Measurements from ENCODE around the gene FAM32A.
A peak's percentile ranks its signal among the peaks of the same experiment; 100 is the strongest.

FAM32A gene

DNA sequence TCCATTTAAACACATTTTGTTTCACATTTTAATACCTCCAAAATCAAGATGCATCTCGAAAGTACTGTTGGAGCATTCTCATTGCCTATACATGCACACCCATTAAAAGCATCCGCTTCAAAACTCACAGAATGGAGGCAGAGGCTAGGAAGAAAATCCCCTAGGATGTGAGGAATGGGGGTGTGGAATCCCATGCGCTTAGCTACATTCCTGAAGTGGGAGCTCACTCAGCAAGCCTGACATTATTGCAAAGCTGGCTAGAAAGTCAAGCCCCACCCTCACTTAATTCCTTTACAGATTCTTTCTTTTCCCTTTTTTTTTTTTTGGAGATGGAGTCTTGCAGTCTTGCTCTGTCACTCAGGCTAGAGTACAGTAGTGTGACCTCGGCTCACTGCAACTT is 4.6 kb upstream of the FAM32A start:
- DNase-seq (ENCODE audit: low read depth): peak; percentile 60
- TF ChIP-seq, protein P1, sequence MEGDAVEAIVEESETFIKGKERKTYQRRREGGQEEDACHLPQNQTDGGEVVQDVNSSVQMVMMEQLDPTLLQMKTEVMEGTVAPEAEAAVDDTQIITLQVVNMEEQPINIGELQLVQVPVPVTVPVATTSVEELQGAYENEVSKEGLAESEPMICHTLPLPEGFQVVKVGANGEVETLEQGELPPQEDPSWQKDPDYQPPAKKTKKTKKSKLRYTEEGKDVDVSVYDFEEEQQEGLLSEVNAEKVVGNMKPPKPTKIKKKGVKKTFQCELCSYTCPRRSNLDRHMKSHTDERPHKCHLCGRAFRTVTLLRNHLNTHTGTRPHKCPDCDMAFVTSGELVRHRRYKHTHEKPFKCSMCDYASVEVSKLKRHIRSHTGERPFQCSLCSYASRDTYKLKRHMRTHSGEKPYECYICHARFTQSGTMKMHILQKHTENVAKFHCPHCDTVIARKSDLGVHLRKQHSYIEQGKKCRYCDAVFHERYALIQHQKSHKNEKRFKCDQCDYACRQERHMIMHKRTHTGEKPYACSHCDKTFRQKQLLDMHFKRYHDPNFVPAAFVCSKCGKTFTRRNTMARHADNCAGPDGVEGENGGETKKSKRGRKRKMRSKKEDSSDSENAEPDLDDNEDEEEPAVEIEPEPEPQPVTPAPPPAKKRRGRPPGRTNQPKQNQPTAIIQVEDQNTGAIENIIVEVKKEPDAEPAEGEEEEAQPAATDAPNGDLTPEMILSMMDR (IDR thresholded peaks at IDR 0.05; ENCODE audit: low read length, missing control alignments): no peak
- no peak overlapping the region for H3K4me3 ChIP-seq (replicated peaks; ENCODE audit: low read depth, low read length)

DNA sequence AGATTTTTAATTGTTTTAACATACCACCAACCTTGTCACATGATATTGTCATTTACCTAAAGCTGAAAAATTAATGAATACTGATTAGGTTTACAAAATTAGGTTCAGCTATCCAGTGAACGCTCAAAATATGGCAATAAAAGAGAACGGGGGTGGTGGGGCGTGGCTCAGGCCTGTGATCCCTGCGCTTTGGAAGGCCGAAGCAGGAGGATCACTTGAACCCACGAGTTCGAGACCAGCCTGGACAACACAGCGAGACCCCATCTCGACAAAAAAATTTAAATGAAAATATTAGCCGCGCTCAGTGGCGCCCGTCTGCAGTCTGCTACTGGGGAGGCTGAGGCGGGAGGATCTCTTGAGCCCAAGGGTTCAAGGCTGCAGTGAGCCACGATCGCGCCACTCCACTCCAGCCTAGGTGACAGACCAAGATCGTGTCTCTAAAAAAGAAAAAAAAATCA is 516 bp upstream of the FAM32A start:
- no peak for DNase-seq (ENCODE audit: low read depth)
- TF ChIP-seq, protein P1 (IDR thresholded peaks at IDR 0.05; ENCODE audit: low read length, missing control alignments): no peak
- H3K4me3 ChIP-seq (replicated peaks; ENCODE audit: low read depth, low read length): peak overlapping the region; percentile 98

DNA sequence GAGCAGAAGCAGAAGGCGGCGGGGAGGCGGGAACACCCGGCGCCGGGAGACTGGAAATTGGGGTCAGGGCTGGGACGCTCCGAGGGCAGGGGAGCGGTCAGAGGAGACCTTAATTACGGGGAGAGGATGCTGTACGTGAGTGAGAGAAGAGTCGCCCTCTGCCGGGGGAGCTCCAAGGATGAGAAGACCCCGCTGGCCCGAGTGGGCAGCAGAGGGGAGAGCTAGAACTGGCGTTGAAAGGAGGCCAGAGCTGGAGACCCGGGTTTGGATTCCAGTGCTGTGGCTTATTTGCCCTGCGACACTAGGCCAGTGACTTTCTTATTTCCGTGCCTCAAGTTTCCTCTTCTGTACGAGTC is 536 bp downstream of the FAM32A start:
- peak overlapping the region; percentile 98 for H3K4me3 ChIP-seq (replicated peaks; ENCODE audit: low read depth, low read length)
- TF ChIP-seq, protein P1 (IDR thresholded peaks at IDR 0.05; ENCODE audit: low read length, missing control alignments): peak; percentile 36
- peak; percentile 39 for DNase-seq (ENCODE audit: low read depth)

DNA sequence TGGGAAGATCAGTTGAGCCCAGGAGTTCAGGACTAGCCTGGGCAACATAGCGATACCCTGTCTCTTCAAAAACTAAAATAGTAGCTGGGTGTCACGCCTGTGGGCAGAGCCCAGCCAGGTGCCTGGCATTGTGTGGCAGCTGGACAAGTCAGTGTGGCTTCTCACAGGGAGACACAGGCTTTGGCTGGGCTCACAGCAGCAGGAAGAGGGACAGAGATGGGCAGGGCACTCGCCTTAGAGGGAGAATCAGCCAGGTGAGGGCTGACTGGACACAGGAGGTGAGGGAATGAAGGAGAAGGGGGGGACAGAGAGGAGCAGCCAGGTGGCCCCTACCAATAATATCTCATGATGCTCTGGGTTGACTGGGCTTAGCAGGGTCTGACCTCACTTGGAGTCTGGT is 3.3 kb downstream of the FAM32A start:
- DNase-seq (ENCODE audit: low read depth): no peak
- TF ChIP-seq, protein P1 (IDR thresholded peaks at IDR 0.05; ENCODE audit: low read length, missing control alignments): no peak
- H3K4me3 ChIP-seq (replicated peaks; ENCODE audit: low read depth, low read length): no peak overlapping the region

DNA sequence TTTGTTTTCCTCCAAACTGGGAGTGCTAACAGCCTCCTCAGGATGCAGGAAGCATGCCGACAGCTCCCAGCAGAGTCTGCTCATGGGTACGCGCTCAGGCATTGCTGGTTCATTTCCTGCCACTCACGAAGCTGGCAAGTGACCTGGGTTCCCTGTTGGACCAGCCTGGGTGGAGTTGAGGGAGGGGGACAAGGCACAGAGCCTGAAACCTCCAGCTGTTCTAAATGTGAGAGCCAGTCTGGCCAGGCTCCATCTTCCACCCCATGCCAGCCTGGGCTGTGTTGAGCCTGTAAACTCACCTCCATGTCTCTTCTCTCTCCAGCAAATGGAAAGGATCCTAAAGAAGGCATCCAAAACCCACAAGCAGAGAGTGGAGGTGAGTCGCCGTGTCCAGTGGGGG is 5.0 kb downstream of the FAM32A start:
- H3K4me3 ChIP-seq (replicated peaks; ENCODE audit: low read depth, low read length): no peak overlapping the region
- TF ChIP-seq, protein P1 (IDR thresholded peaks at IDR 0.05; ENCODE audit: low read length, missing control alignments): no peak
- DNase-seq (ENCODE audit: low read depth): no peak

DNA sequence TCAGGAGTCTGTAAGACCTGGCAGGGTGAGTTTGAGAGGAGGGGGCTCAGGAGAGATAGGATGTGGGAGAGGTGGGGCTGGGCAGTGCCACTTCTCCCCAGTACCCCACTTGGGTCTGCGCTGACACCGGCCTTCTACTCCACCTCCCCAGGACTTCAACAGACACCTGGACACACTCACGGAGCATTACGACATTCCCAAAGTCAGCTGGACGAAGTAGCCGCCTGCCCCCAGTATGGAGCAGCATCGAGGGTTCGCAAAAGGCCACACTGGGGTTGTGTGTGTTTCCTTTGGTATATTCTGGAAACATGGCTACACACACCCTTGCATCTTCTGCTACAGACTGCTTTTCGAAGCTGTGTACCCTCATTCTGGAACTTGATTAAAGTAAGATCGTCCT is 5.5 kb downstream of the FAM32A start:
- TF ChIP-seq, protein P1 (IDR thresholded peaks at IDR 0.05; ENCODE audit: low read length, missing control alignments): no peak
- no peak overlapping the region for H3K4me3 ChIP-seq (replicated peaks; ENCODE audit: low read depth, low read length)
- no peak for DNase-seq (ENCODE audit: low read depth)

DNA sequence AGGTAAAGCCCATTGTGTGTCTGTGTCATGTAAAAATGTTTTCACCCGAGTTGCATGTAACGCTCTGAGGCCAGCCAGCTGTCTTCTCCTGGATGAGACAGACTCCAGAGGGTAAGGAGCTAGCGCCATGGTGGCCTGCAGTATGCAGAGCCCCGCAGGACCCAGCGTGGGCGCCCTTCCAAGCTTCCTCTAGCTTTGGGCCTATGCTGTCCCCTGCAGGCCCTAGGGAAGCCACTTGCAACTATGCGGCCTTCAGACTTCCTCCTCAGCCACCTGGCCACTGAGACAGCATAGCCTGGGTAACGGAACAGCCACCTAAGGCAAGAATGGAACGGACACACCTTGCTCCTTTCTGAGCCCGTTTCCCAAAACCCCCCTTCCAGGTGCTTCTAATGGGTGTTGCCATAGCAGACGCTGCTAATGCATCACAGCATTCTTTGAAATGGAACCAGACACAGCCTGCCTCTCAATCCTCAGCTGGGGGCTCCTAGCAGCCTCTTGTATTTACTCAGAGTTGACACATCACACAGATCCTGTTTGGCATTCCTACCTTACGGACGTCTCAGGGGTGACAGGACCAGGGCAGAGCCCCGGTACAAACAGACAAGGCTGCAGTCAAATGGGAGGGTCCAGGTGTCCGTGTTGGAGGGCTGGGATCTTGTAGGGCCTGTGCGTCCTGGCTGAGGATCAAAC is 6.2 kb downstream of the FAM32A start:
- no peak overlapping the region for H3K4me3 ChIP-seq (replicated peaks; ENCODE audit: low read depth, low read length)
- DNase-seq (ENCODE audit: low read depth): no peak
- TF ChIP-seq, protein P1 (IDR thresholded peaks at IDR 0.05; ENCODE audit: low read length, missing control alignments): no peak

All from fibroblast of pulmonary artery (primary cell).